Left renal pelvis (tissue), 4 donors: ENCODE measurements around the gene SPNS1. TPM values are rescaled to one million over a fixed set of nuclear protein-coding genes. Genes with fewer than 3 reads are reported as not detected.
"Not testable (repeated sequence)": the region's sequence is repeated elsewhere in the genome, so short reads cannot be mapped to it uniquely, and the experiment has no call there.

Experiments
- DNase-seq, 4 donors: peaks; one replicate each; pipeline ENCODE4 v3.0.0-alpha.2; 2013; ENCODE audit warnings: low read depth in 4 of 4, low spot score in 3 of 4
- polyA plus RNA-seq, 4 donors: library from polyadenylated mRNA; unstranded; fragments of 120-200 nt; gene quantifications; one replicate each; pipeline ENCODE4 v1.2.1, GENCODE V29; 2013; ENCODE audit not compliant: insufficient read length in 4 of 4

SPNS1 gene, protein sequence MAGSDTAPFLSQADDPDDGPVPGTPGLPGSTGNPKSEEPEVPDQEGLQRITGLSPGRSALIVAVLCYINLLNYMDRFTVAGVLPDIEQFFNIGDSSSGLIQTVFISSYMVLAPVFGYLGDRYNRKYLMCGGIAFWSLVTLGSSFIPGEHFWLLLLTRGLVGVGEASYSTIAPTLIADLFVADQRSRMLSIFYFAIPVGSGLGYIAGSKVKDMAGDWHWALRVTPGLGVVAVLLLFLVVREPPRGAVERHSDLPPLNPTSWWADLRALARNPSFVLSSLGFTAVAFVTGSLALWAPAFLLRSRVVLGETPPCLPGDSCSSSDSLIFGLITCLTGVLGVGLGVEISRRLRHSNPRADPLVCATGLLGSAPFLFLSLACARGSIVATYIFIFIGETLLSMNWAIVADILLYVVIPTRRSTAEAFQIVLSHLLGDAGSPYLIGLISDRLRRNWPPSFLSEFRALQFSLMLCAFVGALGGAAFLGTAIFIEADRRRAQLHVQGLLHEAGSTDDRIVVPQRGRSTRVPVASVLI
- polyA plus RNA-seq: 10 to 100 TPM; 27.3 to 57.9 (median 37.7) TPM

DNA sequence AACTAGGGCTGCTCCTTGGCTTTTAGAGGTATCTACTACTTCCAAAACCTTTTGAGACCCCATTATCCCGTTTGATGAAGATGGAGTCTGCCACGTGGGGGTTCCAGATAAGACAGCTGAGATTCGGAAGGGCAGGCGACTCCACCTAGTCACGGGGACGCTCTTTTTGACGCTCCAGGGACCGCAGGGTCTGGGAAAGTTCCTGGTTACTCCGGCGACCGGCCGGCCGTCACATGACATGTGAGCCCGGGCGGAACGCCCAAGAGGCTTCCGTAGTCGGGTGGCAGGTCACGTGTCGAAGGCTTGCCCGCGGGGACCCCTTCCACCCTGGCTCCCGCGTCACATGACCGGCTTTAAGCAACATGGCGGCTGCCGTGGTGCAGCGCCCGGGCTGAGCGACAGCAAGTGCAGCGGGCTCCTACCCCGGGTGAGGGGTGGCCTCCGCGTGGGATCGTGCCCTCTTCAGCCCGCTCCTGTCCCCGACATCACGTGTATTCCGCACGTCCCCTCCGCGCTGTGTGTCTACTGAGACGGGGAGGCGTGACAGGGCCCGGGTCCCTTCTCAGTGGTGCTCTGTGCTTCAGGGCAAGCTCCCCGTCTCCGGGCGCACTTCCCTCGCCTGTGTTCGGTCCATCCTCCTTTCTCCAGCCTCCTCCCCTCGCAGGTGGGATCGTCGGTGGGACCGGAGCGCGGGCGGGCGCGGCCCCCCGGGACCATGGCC is at the start of gene SPNS1:
Gene SPNS1 (plus strand): TSS at position 342 of the 721 bp plus-strand sequence. CDS start 374 bp downstream, at position 716.
- DNase-seq: peak; percentile 85 to 94 (median 93)

DNA sequence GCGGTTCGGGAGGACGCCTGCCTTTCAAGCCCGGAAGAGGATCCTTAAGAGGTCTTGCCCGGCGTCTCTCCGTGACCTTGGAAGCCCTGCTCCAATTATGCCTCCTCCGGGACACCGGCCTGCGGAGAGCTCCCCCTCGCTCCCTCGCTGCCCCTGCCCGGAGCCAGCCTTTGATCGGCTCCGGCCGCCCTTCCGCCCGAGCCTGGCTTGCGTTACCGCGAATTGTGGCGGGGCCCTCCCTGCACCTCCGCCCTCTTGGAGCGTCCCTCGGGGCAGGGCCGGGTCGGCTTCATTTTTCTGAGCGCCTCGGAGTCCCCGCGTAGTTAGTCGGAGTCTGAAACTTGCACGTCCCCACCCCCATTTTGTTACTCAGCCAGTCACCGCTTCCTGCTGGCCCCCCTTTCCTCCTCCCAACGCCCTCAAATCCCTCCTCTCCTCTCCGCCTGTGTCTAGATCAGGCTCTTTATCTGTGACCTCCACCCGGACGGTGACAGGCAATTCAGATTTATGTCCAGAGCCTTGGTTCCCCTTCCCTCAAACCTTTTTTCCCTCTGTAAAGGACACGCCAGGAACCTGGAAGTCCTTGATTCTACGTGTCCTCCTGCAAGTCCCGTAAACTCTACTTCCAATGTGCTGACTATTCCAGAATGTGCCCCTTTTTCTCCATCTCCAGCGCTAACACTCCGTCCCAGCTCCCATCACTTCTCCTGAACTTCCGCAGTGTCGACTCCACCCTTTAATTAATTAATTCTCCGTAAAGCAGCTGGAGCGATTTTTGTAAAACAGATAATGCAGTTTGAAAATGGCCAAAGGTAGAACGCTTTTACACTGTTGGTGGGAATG is 49.0 kb upstream of the SPNS1 start:
- DNase-seq: peak; percentile 64 to 79 (median 68)

DNA sequence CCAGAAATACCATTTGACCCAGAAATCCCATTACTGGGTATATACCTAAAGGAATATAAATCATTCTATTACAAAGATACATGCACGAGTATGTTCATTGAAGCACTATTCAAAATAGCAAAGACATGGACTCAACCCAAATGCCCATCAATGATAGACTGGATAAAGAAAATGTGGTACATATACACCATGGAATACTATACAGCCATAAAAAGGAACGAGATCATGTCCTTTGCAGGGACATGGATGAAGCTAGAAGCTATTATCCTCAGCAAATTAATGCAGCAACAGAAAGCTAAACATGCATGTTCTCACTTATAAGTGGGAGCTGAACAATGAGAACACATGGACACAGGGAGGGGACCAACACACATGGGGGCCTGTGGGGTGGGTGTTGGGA is 48.3 kb upstream of the SPNS1 start:
- not testable (repeated sequence) for DNase-seq

DNA sequence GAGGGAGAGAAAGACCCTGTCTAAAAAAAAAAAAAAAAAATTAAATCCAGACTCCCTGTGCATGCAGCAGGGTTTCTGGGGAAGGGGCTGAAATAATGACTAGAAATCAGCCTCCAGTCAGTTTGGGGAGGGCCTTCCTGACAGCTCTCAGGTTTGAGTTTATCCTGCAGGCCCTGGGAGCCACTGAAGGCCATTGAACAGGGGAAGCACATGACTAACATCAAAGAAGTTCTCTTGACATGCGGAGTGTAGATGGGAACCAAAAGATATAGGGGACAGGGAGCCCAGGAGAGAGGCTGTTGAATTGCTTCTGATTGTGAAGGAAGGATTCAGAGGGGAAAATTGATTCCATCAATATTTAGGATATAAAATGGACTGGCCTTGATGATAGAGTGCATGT is 46.8 kb upstream of the SPNS1 start:
- no peak for DNase-seq

DNA sequence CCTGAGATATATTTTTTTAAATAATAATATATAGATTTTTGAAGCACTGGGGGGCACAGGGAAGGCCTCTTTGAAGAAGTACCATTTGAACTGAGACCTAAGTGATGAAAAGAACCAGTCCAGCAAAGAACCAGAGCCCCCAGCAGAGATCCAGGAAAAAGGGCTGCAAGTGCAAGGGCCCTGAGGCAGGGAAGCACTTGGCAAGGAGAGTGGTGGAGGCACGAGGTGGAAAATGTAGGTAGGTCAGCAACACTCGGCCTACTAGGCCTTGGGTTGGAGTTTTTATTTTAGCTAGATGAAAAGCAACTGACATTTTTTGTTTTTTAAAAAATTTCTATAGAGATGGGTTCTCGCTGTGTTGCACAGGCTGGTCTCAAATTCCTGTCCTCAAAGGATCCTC is 44.4 kb upstream of the SPNS1 start:
- DNase-seq: no peak

DNA sequence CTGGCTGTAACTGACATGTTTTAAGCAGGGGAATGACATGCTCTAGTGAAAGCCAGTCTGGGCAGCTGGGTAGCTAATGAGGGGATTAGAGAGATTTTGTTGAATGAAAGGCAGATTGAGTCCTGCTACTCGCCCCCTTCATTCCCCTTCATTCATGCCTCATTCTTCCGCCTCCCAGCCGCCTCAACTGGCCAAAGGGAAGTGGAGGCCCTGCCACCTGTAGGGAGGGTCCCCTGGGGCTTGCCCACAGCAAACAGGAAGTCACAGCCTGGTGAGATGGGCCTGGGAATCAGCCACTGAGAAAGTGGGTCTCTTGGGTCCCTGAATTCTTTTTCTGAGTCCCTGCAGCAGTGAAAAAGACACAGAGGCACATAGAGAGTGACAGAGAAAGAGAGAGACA is 43.9 kb upstream of the SPNS1 start:
- DNase-seq: no peak

DNA sequence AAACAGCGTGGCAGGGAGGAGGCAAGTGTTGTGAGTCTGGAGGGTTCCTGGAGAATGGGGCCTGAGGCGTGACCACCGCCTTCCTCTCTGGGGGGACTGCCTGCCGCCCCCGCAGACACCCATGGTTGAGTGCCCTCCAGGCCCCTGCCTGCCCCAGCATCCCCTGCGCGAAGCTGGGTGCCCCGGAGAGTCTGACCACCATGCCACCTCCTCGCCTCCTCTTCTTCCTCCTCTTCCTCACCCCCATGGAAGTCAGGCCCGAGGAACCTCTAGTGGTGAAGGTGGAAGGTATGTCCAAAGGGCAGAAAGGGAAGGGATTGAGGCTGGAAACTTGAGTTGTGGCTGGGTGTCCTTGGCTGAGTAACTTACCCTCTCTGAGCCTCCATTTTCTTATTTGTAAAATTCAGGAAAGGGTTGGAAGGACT is 42.8 kb upstream of the SPNS1 start, which contains the start of gene CD19:
Gene CD19 (plus strand): TSS at position 171 of the 425 bp plus-strand sequence. CDS start 30 bp downstream, at position 201.
- DNase-seq: no peak

DNA sequence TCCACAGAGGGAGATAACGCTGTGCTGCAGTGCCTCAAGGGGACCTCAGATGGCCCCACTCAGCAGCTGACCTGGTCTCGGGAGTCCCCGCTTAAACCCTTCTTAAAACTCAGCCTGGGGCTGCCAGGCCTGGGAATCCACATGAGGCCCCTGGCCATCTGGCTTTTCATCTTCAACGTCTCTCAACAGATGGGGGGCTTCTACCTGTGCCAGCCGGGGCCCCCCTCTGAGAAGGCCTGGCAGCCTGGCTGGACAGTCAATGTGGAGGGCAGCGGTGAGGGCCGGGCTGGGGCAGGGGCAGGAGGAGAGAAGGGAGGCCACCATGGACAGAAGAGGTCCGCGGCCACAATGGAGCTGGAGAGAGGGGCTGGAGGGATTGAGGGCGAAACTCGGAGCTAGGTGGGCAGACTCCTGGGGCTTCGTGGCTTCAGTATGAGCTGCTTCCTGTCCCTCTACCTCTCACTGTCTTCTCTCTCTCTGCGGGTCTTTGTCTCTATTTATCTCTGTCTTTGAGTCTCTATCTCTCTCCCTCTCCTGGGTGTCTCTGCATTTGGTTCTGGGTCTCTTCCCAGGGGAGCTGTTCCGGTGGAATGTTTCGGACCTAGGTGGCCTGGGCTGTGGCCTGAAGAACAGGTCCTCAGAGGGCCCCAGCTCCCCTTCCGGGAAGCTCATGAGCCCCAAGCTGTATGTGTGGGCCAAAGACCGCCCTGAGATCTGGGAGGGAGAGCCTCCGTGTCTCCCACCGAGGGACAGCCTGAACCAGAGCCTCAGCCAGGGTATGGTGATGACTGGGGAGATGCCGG is 42.0 kb upstream of the SPNS1 start:
- DNase-seq: no peak

DNA sequence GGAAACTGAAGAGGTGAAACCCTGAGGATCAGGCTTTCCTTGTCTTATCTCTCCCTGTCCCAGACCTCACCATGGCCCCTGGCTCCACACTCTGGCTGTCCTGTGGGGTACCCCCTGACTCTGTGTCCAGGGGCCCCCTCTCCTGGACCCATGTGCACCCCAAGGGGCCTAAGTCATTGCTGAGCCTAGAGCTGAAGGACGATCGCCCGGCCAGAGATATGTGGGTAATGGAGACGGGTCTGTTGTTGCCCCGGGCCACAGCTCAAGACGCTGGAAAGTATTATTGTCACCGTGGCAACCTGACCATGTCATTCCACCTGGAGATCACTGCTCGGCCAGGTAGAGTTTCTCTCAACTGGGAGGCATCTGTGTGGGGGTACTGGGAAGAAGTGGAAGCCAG is 41.4 kb upstream of the SPNS1 start:
- no peak for DNase-seq

DNA sequence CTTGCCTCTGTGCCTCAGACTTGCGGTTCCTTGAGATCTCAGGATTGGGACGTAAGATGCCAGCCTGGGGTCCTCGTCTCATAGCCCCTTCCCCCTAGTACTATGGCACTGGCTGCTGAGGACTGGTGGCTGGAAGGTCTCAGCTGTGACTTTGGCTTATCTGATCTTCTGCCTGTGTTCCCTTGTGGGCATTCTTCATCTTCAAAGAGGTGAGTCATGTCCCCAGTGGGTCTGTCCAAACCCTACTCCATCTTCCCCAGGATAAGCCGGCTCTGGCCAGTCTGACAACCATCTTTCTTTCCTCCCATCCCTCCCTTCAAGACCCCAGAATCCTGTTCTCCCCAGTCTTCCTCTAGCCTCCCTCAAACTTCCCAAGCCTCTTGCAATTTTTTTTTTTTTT is 39.2 kb upstream of the SPNS1 start:
- no peak for DNase-seq

DNA sequence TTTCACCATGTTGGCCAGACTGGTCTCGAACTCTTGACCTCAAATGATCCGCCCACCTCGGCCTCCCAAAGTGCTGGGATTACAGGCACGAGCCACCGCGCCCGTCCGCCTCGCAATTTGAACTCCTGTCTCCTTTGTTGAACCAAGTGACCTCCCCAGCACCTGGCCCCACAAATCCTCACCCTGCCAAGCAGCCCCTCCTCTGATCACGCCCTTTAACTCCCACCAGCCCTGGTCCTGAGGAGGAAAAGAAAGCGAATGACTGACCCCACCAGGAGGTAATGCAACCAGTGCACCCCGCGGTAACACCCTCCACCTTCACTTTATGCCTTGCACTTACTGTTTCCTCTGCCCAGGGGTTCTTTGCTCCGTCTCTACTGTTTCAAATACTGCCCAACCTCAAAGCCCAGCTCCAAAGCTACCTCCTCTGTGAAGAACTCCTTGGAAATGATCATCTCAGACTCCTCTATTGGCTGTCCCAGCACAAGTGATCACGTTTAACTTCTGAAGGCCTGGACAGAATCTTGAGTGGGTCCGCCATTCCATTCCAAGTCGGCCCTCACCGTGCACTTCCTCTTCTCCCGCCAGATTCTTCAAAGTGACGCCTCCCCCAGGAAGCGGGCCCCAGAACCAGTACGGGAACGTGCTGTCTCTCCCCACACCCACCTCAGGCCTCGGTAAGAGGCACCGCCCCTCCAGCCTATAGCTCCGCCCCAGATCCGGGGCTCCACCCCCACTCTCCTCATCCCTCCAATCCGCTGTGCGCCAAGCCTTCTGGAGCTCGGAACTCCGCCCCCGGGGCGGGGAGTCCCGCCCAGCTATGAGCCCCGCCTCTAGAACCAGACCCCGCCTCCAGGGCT is 38.4 kb upstream of the SPNS1 start:
- no peak for DNase-seq

DNA sequence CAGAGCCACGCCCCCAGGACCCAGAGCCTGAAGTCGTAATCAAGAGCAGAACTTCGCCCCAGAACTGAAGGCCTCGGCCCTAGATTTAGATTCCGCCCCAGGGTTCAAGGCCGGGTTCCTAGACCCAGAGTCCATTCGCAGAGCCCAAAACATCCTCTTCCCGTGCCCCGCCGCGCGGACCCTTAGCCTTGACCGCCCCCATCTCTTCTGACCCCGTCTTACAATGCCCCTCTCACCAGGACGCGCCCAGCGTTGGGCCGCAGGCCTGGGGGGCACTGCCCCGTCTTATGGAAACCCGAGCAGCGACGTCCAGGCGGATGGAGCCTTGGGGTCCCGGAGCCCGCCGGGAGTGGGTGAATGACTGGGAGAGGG is 37.8 kb upstream of the SPNS1 start:
- no peak for DNase-seq

DNA sequence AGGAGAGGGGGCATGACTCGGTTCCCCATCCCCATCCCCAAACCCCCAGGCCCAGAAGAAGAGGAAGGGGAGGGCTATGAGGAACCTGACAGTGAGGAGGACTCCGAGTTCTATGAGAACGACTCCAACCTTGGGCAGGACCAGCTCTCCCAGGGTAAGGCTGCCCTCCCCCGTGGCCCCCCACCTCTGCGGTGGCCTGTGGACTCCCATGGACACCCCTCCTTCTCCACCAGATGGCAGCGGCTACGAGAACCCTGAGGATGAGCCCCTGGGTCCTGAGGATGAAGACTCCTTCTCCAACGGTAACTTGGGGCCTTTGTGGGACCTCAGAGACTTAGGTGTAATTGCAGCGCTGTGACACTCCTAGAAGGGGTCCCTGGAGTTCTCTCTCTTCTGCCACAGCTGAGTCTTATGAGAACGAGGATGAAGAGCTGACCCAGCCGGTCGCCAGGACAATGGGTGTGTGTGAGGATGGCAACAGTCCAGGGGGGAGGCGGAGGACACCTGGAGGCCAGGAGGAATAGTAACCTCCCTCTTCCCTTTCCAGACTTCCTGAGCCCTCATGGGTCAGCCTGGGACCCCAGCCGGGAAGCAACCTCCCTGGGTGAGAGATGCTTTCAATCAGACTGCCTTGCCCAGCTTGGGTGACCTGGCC is 37.2 kb upstream of the SPNS1 start:
- DNase-seq: no peak

DNA sequence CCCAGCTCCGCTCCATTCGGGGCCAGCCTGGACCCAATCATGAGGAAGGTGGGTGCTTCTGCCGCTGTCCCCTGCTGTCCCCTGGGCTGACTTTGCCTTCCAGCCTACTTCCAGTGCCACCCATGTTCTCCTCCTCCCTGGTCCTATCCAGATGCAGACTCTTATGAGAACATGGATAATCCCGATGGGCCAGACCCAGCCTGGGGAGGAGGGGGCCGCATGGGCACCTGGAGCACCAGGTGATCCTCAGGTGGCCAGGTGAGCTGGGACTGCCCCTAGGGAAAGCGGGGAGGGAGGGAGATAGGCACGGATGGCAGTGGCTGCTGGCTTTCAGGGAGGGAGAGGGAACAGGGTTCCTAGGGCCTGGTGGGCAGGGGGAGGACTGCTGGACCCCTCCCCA is 35.9 kb upstream of the SPNS1 start:
- no peak for DNase-seq

DNA sequence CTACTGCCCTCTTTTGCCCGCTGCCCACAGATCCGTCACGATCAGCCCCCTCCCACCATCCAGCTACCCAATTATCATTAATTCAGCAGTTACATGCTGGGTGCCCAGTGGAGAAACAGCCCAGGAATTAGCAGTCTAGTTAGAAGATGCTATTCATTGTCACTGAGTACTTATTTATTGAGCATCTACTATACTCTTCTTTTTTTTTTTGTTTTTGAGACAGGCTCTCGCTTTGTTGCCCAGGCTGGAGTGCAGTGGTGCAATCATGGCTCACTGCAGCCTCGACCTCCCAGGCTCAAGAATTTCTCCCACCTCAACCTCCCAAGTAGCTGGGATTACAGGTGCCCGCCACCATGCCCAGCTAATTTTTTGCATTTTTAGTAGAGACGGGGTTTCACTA is 34.8 kb upstream of the SPNS1 start:
- not testable (repeated sequence) for DNase-seq

DNA sequence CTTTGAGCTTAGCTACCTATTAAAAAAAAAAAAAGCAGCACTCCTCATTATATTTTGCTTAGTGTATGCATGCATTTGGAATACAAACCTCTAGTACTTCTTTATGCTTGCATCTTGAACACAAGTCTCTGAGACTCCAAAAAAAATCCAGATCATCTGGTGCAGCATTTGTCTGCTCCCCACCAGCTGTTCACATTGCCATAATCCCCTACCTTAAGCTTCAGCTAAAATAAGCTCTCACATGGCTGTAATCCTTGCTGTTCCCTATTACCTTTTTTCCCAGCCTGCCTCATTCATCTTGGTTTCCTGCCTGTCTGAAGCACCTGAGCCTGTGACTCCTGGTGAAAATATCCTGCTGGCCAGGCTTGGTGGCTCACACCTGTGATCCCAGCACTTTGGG is 31.3 kb upstream of the SPNS1 start:
- no peak for DNase-seq

DNA sequence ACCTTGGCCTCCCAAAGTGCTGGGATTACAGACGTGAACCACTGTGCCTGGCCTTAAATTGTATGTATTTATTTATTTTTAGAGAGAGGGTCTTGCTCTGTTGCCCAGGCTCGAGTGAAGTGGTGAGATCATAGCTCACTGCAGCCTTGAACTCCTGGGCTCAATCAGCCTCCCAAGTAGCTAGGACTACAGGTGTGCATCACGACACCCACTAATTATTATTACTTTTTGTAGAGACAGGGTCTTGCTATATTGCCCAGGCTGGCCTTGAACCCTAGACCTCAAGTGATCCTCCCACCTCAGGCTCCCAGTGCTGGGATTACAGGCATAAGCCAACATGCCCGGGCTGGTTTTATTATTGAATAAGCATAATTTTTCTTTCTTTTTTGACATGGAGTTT is 27.9 kb upstream of the SPNS1 start:
- no peak for DNase-seq

DNA sequence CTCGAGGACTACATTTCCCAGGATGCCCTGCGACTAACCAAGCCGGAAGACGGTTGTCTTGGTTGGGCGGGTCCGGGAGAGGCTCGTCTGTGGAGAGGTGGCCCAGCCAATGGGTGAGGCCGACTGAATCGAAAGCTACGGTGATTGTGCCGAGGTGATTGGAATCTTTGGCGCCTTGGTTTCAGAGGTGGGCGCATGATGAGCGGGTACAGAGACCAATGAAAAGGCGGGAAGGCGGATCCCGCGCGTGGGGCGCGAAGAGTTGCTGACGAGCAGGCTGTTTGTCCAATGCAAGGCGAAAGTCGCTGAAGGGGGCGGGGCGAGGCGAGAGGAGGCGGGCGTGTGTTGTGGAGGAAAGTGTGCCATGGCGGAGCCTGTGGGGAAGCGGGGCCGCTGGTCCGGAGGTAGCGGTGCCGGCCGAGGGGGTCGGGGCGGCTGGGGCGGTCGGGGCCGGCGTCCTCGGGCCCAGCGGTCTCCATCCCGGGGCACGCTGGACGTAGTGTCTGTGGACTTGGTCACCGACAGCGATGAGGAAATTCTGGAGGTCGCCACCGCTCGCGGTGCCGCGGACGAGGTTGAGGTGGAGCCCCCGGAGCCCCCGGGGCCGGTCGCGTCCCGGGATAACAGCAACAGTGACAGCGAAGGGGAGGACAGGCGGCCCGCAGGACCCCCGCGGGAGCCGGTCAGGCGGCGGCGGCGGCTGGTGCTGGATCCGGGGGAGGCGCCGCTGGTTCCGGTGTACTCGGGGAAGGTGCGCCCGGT is 23.7 kb upstream of the SPNS1 start, which contains the start of gene NFATC2IP:
Gene NFATC2IP (plus strand): TSS at position 290 of the 762 bp plus-strand sequence. CDS start 75 bp downstream, at position 365.
- peak; percentile 99 for DNase-seq
